ENCODE data around the gene LGI2. TPM values are rescaled to one million over a fixed set of nuclear protein-coding genes. Genes with fewer than 3 reads are reported as not detected.
A peak's percentile ranks its signal among the peaks of the same experiment; 100 is the strongest.

The LGI2 gene
- total and polyA plus RNA-seq, 7 donors: 0.08 to 1.0 (median 0.32) TPM

DNA sequence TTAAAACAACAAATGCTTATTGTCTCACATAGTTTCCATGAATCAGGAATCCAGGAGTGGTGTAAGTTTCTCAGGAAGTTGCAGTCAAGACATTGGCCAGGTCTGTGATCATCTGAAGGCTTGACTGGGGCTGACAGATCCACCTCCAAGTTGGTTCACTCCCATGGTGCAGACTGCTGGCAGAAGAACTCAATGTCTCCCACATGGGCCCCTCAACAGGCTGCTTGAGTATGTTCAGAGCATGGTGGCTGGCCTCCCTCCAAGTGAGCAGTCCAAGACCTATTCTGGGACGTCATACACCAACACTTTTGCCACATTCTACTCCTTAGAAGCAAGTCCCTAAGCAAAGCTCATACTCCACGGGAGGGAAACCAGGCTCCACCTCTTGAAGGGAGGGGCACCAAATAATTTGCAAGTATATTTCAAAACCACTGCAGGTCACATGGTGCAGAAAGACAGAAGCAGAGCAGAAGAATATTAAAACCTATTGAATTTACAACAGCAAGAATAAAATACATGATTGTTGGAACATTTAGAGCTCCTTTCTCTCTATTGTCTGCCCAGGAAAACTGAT, 35.3 kb downstream of the LGI2 start:
- DNase-seq (no peak), ATAC-seq (no peak)
- Histone ChIP-seq H3K36me3 (ENCODE audit: insufficient read depth in 1 of 2, low read depth in 1 of 2) (no peaks in the 10 kb centered on the region), H3K4me1 (no peaks in the 10 kb centered on the region), H3K27ac (no peak overlapping the region), H3K4me3 (no peak overlapping the region), H3K9me3 (peaks cover 4% of the 10 kb centered on the region), H3K27me3 (ENCODE audit: insufficient read depth in 3 of 3, low read length in 2 of 3) (no peaks in the 10 kb centered on the region)
- intact Hi-C loops (cut with DNase I): no loop called here
- TF ChIP-seq, protein P1, sequence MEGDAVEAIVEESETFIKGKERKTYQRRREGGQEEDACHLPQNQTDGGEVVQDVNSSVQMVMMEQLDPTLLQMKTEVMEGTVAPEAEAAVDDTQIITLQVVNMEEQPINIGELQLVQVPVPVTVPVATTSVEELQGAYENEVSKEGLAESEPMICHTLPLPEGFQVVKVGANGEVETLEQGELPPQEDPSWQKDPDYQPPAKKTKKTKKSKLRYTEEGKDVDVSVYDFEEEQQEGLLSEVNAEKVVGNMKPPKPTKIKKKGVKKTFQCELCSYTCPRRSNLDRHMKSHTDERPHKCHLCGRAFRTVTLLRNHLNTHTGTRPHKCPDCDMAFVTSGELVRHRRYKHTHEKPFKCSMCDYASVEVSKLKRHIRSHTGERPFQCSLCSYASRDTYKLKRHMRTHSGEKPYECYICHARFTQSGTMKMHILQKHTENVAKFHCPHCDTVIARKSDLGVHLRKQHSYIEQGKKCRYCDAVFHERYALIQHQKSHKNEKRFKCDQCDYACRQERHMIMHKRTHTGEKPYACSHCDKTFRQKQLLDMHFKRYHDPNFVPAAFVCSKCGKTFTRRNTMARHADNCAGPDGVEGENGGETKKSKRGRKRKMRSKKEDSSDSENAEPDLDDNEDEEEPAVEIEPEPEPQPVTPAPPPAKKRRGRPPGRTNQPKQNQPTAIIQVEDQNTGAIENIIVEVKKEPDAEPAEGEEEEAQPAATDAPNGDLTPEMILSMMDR (IDR thresholded peaks at IDR 0.05): no peak
- 34 to 39% (median 35%) methylated on average over 2 of the region's 2 CpGs for WGBS, 3 donors

DNA sequence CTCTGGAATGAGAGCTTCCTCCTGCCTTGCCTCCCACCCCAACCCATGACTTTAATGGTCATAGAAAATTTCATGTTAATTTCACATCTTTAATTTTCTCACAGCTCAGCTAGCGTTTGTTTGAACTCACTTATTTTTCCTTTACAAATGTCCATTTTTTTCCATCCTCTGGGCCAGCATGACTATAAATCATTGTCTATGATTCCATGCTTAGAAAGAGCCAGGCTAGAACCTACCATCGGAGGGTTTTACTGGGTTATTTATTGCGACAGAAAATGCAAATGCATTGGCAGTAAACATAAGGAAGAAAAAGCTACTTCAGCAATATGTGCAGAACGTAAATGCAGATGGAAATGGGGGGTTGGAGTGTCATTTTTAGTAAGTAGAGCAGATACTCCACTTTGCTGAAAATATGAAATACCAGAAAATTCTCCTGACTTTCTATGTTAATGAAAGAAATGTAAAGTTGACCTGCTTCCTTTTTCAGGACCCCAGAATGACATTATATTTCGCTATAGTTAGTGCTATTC, 37.1 kb downstream of the LGI2 start:
- 52 to 60% (median 56%) methylated on average over 5 of the region's 5 CpGs for WGBS, 3 donors
- no peak for ATAC-seq
- no peaks in the 10 kb centered on the region for H3K36me3 ChIP-seq (ENCODE audit: insufficient read depth in 1 of 2, low read depth in 1 of 2)
- DNase-seq: no peak
- intact Hi-C loops (cut with DNase I): no loop called here
- H3K27me3 ChIP-seq (ENCODE audit: insufficient read depth in 3 of 3, low read length in 2 of 3): no peaks in the 10 kb centered on the region
- peaks cover 8% of the 10 kb centered on the region for H3K9me3 ChIP-seq
- TF ChIP-seq, protein P1 (IDR thresholded peaks at IDR 0.05): no peak
- H3K4me1 ChIP-seq: no peaks in the 10 kb centered on the region
- no peak overlapping the region for H3K4me3 ChIP-seq
- H3K27ac ChIP-seq: no peak overlapping the region

DNA sequence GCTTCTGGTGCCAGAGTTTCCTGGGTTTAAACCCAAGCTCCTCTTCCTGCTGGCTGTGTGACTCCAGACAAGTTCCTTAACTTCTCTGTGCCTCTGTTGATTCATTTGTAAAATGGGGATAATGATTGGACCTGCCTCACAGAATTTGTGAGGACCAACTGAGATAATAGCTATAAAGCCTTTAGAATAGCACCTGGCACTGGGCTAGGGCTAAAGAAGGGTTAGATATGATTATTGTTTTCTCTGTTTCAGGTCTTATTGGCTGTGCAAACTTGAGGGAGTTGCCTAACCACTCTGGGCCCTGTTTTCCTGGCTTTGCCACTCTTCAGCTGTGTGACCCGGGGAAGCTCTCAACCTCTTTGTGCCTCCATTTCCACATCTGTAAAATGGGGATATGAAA, 37.8 kb downstream of the LGI2 start:
- DNase-seq: no peak
- 90 to 100% (median 92%) methylated on average over 1 of the region's 1 CpG for WGBS, 3 donors
- intact Hi-C loops (cut with DNase I): no loop called here
- TF ChIP-seq, protein P1 (IDR thresholded peaks at IDR 0.05): no peak
- H3K9me3 ChIP-seq: peaks cover 8% of the 10 kb centered on the region
- ATAC-seq: no peak
- H3K27ac ChIP-seq: no peak overlapping the region
- H3K36me3 ChIP-seq (ENCODE audit: insufficient read depth in 1 of 2, low read depth in 1 of 2): no peaks in the 10 kb centered on the region
- H3K4me1 ChIP-seq: no peaks in the 10 kb centered on the region
- no peak overlapping the region for H3K4me3 ChIP-seq
- H3K27me3 ChIP-seq (ENCODE audit: insufficient read depth in 3 of 3, low read length in 2 of 3): no peaks in the 10 kb centered on the region

DNA sequence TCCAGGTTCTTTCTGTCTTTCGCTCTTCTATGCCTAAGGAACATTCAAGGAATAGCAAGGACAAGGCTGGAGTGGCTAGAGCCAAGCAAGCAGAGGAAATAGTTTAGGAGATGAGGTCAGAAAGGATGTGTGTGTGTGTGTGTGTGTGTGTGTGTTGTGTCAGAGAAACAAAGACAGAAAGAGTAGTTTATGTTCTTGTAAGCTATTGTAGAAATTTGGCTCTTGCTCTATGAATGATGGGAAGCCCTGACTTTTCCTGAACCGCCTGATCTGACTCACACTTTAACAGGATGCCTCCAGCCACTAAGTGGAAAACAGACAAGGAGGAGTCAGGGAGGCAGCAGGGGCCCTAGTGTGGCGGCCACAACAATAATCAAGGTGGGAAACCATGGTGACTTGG, 39.7 kb downstream of the LGI2 start:
- no peak overlapping the region for H3K4me3 ChIP-seq
- 69 to 81% (median 78%) methylated on average over 3 of the region's 3 CpGs for WGBS, 3 donors
- no peak overlapping the region for H3K27ac ChIP-seq

More for the DNA sequence above, 39.7 kb downstream of the LGI2 start:
- Histone ChIP-seq H3K9me3 (peaks cover 8% of the 10 kb centered on the region), H3K36me3 (ENCODE audit: insufficient read depth in 1 of 2, low read depth in 1 of 2) (no peaks in the 10 kb centered on the region), H3K4me1 (no peaks in the 10 kb centered on the region), H3K27me3 (ENCODE audit: insufficient read depth in 3 of 3, low read length in 2 of 3) (no peaks in the 10 kb centered on the region)
- intact Hi-C loops (cut with DNase I): no loop called here
- ATAC-seq: peak in 2 of 4 donors; percentile 41 to 49
- no peak for DNase-seq
- TF ChIP-seq, protein P1 (IDR thresholded peaks at IDR 0.05): no peak
